ENCODE data around the gene GAREM1.
A peak's percentile ranks its signal among the peaks of the same experiment; 100 is the strongest.

The GAREM1 gene

GRCh38 chr18:32286749-32287148, 183.9 kb downstream of the GAREM1 start:
- DNase-seq: no peak

- DNase-seq: no peak
Observed at GRCh38 chr18:32284284-32284683, 186.4 kb downstream of the GAREM1 start.

DNA sequence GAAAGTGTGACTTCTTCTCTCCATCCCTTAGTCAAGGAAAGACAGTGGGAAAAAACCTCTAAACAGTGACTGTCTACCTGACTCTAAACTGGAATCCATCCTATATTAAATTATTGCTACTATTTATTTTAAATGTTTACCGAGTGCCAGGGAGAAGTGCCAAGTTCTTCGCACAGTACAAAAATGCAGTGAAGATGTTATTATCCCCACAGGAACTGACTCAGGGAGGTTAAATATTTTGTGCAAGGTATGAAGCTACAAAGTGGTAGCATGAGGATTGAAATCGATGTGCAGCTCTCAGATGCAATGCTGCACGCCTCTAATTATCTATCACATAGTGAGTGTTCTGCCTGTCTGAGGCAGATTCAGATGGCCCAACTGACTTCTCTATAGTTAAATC, 189.8 kb downstream of the GAREM1 start:
- DNase-seq: no peak

- DNase-seq: no peak
Observed at GRCh38 chr18:32280188-32280783, 190.4 kb downstream of the GAREM1 start.

- no peak for DNase-seq
Observed at GRCh38 chr18:32278177-32278799, 192.4 kb downstream of the GAREM1 start.

DNA sequence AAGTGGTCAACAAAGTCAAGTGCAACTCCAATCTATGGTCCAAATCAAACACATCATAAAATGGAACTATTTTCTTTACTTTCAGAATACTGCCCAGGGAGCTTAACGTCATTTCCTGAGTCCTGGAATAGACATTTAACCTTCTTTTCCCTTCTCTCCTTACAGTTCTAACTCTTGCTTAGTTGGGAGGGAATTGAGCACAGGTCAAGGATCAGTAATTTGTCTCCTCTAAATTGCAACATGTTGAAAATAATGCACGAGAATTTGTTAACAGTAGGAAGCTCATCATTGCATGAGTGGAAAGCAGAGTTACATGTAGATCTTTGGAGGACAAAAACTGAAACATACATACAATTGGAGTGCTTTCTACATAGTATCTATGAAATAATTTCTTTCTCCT, 193.1 kb downstream of the GAREM1 start:
- DNase-seq: no peak

- no peak for DNase-seq
Observed at GRCh38 chr18:32276906-32277305, 193.8 kb downstream of the GAREM1 start.

GRCh38 chr18:32276256-32276655, 194.4 kb downstream of the GAREM1 start:
- no peak for DNase-seq

- DNase-seq: no peak
Observed at GRCh38 chr18:32275221-32275620, 195.5 kb downstream of the GAREM1 start.

GRCh38 chr18:32274307-32274706, 196.4 kb downstream of the GAREM1 start:
- DNase-seq: no peak

DNA sequence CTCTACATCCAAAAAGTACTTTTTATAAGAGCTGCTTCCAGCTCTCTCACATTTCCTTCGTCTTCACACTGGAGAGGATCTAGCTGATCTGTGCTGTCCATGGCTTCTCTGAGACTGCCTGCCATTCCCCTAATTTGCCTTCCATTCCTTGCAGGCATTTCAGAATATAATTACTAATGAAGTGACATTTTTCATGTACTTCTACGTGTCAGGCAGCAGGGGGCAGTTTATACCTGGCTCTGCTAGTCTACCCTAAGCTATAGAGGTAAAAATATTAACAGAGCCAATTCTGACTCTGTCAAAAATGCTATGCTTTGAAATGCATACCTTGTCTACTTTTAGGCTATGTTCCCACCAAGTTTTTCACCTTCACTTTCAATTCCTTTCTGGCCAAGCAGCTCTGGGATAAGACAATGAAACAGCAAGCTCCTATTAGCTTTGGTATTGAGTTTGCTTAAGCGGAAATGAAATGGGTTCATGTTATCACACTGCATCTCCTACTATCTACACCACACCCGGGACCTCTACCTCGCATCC, 198.9 kb downstream of the GAREM1 start:
- peak; percentile 4 for DNase-seq

GRCh38 chr18:32270341-32270740, 200.3 kb downstream of the GAREM1 start:
- DNase-seq: no peak

DNA sequence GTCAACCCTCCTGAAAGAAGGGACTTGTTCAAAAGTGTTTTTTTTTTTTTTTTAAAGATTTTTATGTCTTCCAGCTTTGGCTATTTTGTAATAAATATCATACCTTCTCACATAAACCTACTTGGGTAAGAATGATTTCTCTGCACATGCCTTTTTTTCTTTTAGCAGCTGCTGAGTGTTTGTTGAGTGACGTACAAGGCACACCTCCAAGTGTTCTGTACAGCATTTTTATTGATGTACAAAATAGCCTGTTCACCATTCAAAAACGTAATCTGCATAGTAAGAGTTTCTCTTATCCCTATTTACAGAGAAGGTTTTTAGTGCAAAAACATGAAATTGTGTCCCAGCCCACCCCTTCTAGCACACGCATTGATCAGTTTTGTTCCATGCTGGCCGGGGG, 203.2 kb downstream of the GAREM1 start:
- DNase-seq: no peak

DNA sequence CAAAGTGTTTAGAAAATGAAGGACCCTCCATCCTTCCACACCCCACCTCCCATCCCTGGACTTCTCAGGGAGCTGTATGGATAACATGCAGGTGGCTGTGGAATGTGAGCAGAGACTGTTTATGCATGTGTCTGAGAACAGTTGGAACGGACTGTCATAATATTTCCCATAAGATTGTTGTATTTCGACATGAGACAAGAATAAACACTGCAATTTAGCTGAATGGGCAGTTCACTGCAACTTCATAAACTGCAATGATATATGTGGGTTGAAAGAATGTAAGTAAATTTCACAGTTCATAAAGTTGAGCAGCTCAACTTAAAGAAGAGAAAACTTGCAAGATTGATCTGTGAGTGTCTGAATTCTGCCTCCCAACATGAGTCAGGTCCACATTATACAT, 206.3 kb downstream of the GAREM1 start:
- no peak for DNase-seq

DNA sequence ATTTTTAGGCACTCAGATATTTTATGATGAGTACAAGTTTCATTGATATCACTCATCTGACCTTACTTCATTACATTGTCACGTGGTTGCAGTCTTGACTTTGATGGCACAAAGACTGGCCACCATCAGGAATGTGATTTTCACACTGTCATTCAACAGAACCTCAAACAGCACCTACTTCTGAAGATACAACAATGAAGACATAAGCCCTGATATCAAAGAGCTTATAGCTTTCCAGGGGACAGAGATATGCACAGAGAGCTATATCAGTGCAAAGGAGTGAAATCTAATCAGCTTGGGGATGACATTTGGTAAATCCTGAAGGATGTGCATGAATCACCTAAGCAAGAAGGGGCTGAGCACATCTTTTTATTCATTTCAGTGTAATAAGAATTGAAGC, 208.6 kb downstream of the GAREM1 start:
- no peak for DNase-seq

- no peak for DNase-seq
Observed at GRCh38 chr18:32261003-32261402, 209.7 kb downstream of the GAREM1 start.

DNA sequence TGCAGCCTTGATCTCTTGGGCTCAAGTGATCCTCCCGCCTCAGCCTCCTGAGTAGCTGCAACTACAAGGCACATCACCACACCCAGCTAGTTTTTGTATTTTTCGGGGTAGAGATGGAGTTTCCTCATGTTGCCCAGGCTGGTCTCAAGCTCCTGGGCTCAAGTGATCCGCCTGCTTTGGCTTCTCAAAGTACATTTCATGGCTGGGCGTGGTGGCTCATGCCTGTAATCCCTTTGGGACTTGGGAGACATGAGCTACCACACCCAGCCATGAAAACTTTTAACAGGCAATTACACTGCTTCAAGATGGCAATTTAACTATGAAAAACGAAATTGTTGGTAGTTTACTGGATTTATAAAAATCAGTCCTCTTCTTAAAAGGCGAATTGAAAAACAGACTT, 211.1 kb downstream of the GAREM1 start:
- DNase-seq: no peak

DNA sequence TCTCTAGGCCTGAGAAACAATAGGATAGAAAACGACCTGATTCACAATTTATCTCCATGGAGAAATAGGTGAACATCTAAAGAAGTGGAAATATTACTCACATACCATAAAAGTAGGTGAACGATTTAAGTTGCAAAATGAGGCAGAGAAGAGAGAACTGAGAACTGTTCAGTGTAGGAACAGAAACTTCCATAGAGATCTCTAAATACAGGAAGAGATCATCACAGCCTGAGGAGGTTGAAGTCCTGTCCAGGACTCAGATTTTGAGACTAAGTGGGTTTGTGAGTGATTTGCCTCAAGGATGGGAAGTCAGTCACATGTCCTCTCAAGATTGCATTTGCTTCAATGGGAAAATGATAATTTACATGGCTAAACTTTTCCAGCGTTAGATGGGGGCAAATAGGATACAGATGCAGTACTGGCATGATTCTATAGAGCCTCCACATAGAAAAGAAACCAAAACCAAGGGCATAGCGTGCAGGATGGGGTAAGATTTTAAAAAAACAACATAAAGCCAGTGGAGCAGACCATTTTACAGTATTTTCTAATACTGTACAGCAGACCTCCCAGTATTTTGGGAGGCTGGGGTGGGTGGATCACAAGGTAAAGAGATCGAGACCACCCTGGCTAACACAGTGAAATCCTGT, 212.0 kb downstream of the GAREM1 start:
- no peak for DNase-seq

DNA sequence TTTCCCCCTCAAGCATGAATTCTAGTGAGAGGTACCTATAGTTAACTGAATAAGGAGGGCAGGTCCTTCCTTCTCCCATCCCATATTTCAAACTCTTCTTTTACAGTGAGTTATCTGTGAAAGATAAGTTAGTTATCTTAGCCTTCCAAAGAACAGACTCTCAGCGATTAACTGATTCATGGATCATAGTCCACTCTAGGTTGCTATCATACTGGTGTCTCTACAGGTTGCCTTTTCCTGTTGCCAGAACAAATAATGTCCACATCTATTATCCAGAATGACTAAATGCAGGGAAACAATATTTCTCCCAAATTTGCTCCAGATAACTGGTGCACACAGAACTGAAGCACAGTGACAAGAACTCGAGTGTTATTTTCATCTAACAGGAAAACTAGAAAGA, 212.5 kb downstream of the GAREM1 start:
- no peak for DNase-seq

DNA sequence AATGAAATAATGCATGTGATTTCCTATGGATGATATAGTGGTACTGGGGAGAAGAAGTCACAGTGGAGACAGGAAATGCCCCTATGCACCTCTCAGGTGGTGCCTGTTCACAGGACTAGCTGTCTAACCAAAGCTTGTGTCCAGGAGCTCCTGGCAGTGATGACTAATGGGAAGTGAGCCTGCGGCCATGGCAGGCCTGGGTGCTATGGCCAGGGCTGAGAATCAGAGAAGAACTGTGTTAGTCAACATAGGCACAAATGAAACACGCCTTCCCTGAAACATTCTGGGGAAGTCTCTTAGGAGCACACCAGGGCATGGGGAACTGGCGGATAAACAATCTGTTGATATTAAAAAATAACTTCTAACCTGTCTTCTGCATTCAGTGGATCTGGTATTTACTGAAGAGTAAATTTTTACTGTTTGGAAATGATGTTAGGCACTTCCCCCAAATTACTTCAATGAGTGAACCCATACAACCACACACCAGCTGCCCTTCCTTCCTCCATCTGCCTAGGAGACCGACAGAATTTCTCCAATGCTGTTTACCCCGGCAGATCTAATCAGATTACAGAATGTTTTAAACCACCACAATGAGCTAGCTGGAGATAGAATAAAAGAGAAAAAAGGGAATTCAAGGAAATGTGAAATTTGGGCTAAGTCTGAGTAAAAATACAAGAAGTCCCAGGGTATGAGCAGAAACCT, 213.4 kb downstream of the GAREM1 start:
- no peak for DNase-seq

- no peak for DNase-seq
Observed at GRCh38 chr18:32255570-32255969, 215.1 kb downstream of the GAREM1 start.

DNA sequence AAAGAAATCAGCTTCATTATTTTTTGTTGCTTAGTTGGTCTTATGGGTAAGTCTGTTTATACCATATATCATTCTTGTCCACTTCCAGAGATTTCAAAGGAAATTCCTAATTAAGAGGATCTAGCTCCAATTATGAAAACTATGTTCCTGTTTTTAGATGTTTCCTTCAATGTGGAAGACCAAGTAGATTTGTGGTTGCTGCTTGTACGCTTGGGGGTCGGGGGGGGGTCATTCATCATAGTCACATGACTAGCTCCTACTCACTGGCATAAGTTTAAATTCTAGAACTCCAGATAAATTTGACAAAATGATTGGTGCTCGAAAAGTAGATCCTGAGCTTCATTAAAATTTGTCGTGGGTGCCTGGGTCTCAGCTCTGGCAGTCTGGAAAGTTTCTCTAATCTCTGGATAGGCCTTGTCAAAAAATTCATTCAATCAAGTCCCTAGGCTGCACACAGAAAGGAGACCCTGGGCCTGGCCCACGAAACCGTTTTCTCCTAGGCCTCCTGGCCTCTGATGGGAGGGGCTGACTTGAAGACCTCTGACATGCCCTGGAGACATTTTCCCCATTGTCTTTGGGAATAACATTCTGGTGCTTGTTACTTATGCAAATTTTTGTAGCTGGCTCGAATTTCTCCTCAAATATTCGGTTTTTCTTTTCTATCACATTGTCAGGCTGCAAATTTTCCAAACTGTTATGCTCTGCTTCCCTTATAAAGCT, 218.4 kb downstream of the GAREM1 start:
- no peak for DNase-seq

- DNase-seq: no peak
Observed at GRCh38 chr18:32251466-32251865, 219.2 kb downstream of the GAREM1 start.

Data from CD4-positive, alpha-beta T cell treated with Interleukin-21 for 1 hour (primary cell).